ENCODE results near the gene GLYATL1B.
A peak's percentile ranks its signal among the peaks of the same experiment; 100 is the strongest.
"Not testable (repeated sequence)": the region's sequence is repeated elsewhere in the genome, so short reads cannot be mapped to it uniquely, and the experiment has no call there.

GLYATL1B gene

DNA sequence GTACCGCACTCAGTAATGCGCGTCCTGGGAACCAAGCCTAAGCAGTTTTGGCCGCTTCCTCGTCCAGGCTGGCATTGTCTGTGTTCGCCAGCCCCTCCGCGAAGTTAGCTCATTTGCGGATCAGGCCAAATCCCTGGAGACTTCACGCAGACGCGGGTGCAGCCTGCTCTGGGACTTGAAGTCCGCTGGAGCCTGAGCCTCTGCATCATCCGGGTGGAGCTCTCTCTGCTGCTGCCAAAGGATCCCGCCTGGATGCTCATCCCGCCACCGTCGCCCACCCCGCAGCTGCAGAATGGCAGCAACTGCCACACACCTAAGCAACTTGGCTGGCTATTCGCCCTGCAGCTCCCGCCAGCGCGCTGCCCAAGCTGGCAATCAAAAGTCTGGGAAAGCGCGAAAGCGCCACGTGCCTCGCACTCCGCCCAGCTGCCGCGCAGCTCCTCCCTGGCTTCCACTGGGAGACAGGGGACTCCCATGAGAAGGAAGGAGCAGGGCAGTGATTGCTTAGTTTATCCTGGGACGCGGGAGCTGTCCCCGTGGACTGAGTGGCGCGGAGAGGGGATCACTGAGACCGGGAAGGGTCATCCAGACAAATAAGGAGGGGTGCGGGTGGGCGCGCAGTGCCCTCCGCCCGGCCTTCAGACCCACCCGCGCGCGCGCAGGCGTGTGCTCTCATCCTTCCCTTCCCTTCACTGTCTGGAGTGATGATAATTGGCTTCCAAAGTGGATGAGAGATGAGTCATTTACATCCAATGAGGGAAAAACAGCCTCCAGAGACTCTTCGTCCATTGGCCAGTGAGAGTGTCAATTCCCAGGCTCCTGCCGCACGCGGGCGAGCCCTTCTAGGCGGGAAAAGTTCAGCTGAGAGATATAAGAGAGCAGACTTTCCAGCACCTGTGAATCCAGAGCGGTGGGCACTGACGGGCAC lies 23.2 kb upstream of the GLYATL1B start:
- peak in 1 of 2 donors; percentile 17 for DNase-seq (ENCODE audit: low read depth in 2 of 2)
- no peak overlapping the region for H3K4me3 ChIP-seq (replicated peaks in 1 of 2; ENCODE audit: low read depth in 2 of 2, low read length in 2 of 2)
- TF ChIP-seq, protein P1, sequence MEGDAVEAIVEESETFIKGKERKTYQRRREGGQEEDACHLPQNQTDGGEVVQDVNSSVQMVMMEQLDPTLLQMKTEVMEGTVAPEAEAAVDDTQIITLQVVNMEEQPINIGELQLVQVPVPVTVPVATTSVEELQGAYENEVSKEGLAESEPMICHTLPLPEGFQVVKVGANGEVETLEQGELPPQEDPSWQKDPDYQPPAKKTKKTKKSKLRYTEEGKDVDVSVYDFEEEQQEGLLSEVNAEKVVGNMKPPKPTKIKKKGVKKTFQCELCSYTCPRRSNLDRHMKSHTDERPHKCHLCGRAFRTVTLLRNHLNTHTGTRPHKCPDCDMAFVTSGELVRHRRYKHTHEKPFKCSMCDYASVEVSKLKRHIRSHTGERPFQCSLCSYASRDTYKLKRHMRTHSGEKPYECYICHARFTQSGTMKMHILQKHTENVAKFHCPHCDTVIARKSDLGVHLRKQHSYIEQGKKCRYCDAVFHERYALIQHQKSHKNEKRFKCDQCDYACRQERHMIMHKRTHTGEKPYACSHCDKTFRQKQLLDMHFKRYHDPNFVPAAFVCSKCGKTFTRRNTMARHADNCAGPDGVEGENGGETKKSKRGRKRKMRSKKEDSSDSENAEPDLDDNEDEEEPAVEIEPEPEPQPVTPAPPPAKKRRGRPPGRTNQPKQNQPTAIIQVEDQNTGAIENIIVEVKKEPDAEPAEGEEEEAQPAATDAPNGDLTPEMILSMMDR (IDR thresholded peaks at IDR 0.05; ENCODE audit: low read depth, low read length), result no peak

DNA sequence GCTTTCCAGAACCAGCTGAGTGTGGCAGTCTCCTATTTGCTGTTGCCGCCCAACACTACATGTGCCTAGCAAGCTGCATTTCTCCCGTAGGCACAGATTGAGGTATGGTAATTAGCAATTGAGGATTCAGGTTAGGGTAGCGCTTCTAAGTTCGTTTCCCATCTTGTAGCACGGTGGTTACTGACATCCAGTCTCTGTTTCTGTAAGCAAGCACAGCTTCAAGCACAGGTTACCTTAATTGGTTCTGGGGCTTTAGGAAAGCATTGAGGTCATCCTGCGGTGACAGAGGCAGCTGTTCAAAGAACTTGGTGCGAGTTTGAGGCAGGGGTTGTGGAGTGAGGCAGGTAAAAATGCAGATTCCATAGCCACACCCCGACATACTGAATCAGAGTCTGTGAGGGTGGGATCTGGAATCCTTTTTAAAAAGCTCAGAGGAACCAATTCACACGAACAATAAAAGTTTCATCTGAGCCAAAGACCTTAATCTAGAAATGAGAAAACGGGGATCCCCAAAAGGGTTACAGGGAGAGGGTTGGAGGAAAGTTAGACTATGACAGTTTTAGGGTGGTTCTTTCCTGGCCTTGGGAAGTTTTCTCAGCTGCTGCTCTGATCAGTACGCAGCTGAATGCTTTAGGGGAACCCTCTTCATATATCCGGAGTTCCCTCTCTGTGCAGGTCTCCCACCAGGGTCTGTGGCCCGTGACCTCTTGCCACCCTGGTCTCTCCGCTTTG lies 21.9 kb upstream of the GLYATL1B start:
- not testable (repeated sequence) for H3K4me3 ChIP-seq (replicated peaks in 1 of 2; ENCODE audit: low read depth in 2 of 2, low read length in 2 of 2); DNase-seq (ENCODE audit: low read depth in 2 of 2)

DNA sequence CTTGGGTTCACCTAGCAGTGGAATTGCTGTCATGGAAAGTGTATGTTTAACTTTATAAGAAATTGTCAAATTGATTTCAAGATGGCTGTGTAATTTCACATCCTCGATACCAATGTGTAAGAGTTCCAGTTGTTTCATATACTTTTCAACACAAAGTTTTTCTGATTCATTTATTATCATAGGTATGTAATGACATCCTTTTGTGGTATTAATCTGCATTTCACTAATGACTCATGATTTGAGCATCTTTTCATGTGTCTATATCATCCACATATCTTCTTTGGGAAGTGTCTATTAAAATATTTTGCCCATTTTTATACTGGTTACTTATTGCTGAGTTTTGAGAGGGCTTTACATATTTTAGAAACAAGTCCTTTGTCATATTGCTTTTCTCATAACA lies 17.0 kb upstream of the GLYATL1B start:
- peak in 1 of 2 donors; percentile 2 for DNase-seq (ENCODE audit: low read depth in 2 of 2)
- TF ChIP-seq, protein P1 (IDR thresholded peaks at IDR 0.05; ENCODE audit: low read depth, low read length), result no peak
- no peak overlapping the region for H3K4me3 ChIP-seq (replicated peaks in 1 of 2; ENCODE audit: low read depth in 2 of 2, low read length in 2 of 2)

DNA sequence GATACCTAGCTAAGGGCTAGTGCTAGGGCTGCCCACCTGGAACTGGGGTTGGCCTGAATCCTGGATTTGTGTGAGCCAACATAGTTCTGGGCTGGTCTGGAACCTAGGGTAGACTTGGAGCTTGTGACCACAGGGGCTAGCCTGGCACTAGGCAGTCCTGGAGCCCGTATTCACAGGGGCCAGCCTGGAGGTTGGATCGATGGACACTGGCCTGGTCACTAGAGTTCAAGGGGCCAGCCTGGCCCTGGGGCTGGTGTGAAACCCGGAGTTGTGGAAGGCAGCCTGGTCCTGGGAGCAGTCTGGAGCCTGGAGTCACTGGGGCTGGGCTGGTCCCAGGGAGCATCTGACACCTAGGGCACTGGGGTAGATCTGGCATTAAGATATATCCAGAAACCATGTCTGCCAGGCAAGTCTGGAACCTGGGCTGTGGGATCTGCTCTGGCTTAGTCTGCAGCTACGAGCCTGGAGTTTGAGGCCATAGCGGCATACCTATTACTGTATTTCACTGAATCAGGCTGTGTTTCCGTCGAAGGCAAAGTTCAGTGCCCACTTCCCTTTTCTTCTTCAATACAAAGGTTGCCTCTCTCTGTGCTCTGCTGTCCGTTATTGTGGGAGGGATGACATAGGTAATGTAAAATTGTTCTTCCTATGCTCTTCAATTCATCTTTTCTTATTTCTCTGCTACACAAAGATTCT lies 9.1 kb upstream of the GLYATL1B start:
- DNase-seq (ENCODE audit: low read depth in 2 of 2), result no peak
- TF ChIP-seq, protein P1 (IDR thresholded peaks at IDR 0.05; ENCODE audit: low read depth, low read length), result no peak
- H3K4me3 ChIP-seq (replicated peaks in 1 of 2; ENCODE audit: low read depth in 2 of 2, low read length in 2 of 2), result no peak overlapping the region

DNA sequence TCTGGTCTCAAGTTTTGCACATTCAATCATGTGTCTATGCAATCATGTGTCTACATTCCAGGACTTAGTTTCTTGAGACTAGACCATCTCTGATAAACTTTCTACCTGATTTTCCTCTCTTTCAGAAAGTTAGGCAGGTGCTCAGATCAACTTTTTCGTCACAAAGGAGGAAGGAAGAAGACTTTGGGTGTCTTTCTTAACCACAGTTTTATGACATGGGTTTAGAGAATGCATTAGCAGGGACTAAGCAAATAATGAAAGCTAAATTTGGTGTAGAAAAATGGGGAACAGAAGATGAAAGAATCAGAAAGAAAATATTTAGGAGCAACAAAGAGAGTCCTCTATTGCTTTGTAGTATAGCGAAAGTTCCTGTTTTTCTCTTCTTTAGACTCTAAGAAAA lies 7.7 kb upstream of the GLYATL1B start:
- no peak overlapping the region for H3K4me3 ChIP-seq (replicated peaks in 1 of 2; ENCODE audit: low read depth in 2 of 2, low read length in 2 of 2)
- DNase-seq (ENCODE audit: low read depth in 2 of 2), result no peak
- TF ChIP-seq, protein P1 (IDR thresholded peaks at IDR 0.05; ENCODE audit: low read depth, low read length), result no peak

DNA sequence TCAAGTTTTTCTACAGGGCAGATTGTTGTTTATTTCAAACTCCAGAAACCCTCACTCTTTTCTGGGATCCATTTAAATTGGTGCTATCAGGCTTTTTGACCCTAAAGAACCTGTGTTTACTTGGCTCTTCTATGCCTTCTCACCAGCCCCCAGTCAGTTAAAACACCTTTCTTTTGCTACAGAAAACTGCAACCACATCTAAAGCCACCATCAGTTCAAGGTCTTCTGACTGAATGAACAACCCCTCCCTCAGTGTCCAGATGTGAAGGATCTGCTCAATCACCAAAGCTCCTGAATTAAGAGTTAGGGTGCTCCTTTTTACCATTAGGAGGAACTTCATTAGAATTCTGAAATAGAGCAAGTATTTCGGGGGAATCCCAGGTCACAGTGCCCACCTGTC lies 7.0 kb upstream of the GLYATL1B start:
- DNase-seq (ENCODE audit: low read depth in 2 of 2), result no peak
- H3K4me3 ChIP-seq (replicated peaks in 1 of 2; ENCODE audit: low read depth in 2 of 2, low read length in 2 of 2), result no peak overlapping the region
- TF ChIP-seq, protein P1 (IDR thresholded peaks at IDR 0.05; ENCODE audit: low read depth, low read length), result no peak

DNA sequence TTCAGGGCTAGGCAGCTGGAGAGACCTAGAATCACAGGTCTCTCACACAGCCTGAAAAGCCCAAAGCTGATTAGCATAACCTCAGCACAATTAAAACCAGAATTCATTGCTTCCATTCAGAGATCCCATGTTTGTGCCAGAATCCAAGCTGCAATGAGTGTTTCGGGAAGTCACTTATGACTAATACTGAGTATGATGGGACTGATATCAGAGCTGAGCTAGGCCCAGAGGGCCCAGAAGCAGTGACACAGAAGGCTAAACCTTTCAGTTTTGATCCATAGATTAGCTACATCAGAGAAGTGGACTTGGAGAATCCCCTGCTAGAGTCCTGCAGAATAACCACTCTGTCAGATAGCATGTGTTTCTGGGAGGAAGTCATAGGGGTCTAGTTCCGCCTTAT lies 5.7 kb upstream of the GLYATL1B start:
- not testable (repeated sequence) for DNase-seq (ENCODE audit: low read depth in 2 of 2); H3K4me3 ChIP-seq (replicated peaks in 1 of 2; ENCODE audit: low read depth in 2 of 2, low read length in 2 of 2)

DNA sequence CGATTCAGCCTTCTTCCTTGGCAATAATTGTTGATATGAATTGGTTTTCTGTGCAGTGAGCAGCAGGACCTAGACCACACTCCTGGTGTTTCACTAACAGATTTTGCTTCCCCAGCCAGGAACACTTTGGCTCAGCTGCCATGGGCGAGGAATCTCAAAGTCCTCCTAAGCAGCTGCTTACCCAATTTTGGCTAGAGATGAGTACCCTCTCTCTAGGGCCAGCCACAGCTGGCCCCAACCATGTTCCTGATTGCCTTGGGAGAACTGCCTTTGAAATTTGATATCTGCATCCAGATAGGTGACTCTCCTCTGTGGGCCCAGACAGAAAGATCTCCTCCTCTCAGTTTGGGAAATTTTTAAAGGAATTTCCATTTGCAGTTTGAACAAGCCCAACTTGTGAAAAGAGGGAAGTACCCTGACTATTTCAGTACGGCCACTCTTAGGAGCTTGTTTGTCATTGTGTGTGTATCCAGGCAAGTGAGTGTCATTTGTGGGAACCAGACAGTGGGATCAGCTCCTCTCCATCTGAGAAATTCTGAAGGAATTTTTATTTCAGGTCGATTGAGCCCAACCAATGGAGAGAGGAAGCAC lies 4.6 kb upstream of the GLYATL1B start:
- H3K4me3 ChIP-seq (replicated peaks in 1 of 2; ENCODE audit: low read depth in 2 of 2, low read length in 2 of 2); DNase-seq (ENCODE audit: low read depth in 2 of 2): not testable (repeated sequence)
